GM19468 (cell line): ENCODE measurements around the gene KLHL29.

Experiments
- ATAC-seq: cut with Tn5 transposase; IDR thresholded peaks from one replicate; pipeline ENCODE4 v1.9.1; 2021; ENCODE audit warnings: mild to moderate bottlenecking, moderate library complexity, moderate number of reproducible peaks; ENCODE audit not compliant: unreplicated experiment; ENCODE audit errors: extremely low read depth

KLHL29 gene

GRCh38 chr2:23681356-23682140 is 296.6 kb downstream of the KLHL29 start:
- ATAC-seq, result no peak

- ATAC-seq, result no peak
Observed at GRCh38 chr2:23682481-23682880, 297.5 kb downstream of the KLHL29 start.

GRCh38 chr2:23683001-23683400 is 298.0 kb downstream of the KLHL29 start:
- ATAC-seq, result no peak

- no peak for ATAC-seq
Observed at GRCh38 chr2:23684395-23685176, 299.6 kb downstream of the KLHL29 start.

GRCh38 chr2:23685181-23685580 is 300.2 kb downstream of the KLHL29 start:
- ATAC-seq, result no peak

- no peak for ATAC-seq
Observed at GRCh38 chr2:23685706-23686105, 300.7 kb downstream of the KLHL29 start.

- ATAC-seq, result no peak
Observed at GRCh38 chr2:23686405-23687029, 301.5 kb downstream of the KLHL29 start.

- no peak for ATAC-seq
Observed at GRCh38 chr2:23687214-23687613, 302.2 kb downstream of the KLHL29 start.

- ATAC-seq, result no peak
Observed at GRCh38 chr2:23687713-23688112, 302.7 kb downstream of the KLHL29 start.

GRCh38 chr2:23688486-23689130 is 303.6 kb downstream of the KLHL29 start:
- ATAC-seq, result no peak

- ATAC-seq, result no peak
Observed at GRCh38 chr2:23689131-23689700, 304.2 kb downstream of the KLHL29 start.

GRCh38 chr2:23689891-23690290 is 304.9 kb downstream of the KLHL29 start:
- ATAC-seq, result no peak

GRCh38 chr2:23690421-23691105 is 305.6 kb downstream of the KLHL29 start:
- ATAC-seq, result no peak

- no peak for ATAC-seq
Observed at GRCh38 chr2:23691106-23691470, 306.1 kb downstream of the KLHL29 start.

- ATAC-seq, result no peak
Observed at GRCh38 chr2:23691565-23691964, 306.6 kb downstream of the KLHL29 start.

- no peak for ATAC-seq
Observed at GRCh38 chr2:23692263-23692662, 307.3 kb downstream of the KLHL29 start.

GRCh38 chr2:23692851-23693605 is 308.0 kb downstream of the KLHL29 start:
- ATAC-seq, result no peak

GRCh38 chr2:23693606-23693951 is 308.6 kb downstream of the KLHL29 start:
- ATAC-seq, result no peak
